H1 (cell line): ENCODE data around the gene FMNL2.

ENCODE experiments used
- CBX8 ChIP-seq: fragments of 300-800, 300-1000 bp; sonication (generic); IDR thresholded peaks from 2 replicates; pipeline ENCODE4 v1.7.1; 2016; ENCODE audit warnings: low read depth, low read length, borderline replicate concordance
- EP300 ChIP-seq, 2 experiments: IDR thresholded peaks; 1 replicate in 1 of 2; 2 replicates in 1 of 2; pipeline ENCODE4 v1.6.1; 2011 to 2012; ENCODE audit warnings: low read depth in 2 of 2, low read length in 2 of 2, mild to moderate bottlenecking in 2 of 2, borderline replicate concordance in 1 of 2, inconsistent platforms in 1 of 2, moderate library complexity in 1 of 2
- EZH2 ChIP-seq: fragments of 200-600 bp; sonication (generic); IDR thresholded peaks from 2 replicates; pipeline ENCODE4 v1.7.1; 2012; ENCODE audit warnings: low read depth, mild to moderate bottlenecking, moderate library complexity, low read length, inconsistent platforms; ENCODE audit not compliant: severe bottlenecking
- HDAC6 ChIP-seq: IDR thresholded peaks from one replicate; pipeline ENCODE4 v1.7.1; 2012; ENCODE audit warnings: low read depth, mild to moderate bottlenecking, inconsistent platforms, low read length, moderate library complexity
- POLR2A ChIP-seq, 2 experiments: IDR thresholded peaks; 1 replicate in 1 of 2; 2 replicates in 1 of 2; pipeline ENCODE4 v1.6.1; 2011; ENCODE audit warnings: low read depth in 2 of 2, low read length in 2 of 2, mild to moderate bottlenecking in 2 of 2; ENCODE audit errors: control extremely low read depth in 1 of 2
- POLR2AphosphoS5 ChIP-seq: IDR thresholded peaks from 2 replicates; pipeline ENCODE4 v1.6.1; 2011; ENCODE audit warnings: low read depth, low read length
- RAD21 ChIP-seq, 2 experiments: IDR thresholded peaks in 1 of 2; conservative IDR thresholded peaks in 1 of 2; 2 replicates each; pipeline ENCODE4 v1.6.1; 2011; ENCODE audit warnings: low read depth in 2 of 2, low read length in 2 of 2, improper control_type of control experiment in 1 of 2, inconsistent platforms in 1 of 2, mild to moderate bottlenecking in 1 of 2, moderate library complexity in 1 of 2
- RFX5 ChIP-seq: IDR thresholded peaks from 2 replicates; pipeline ENCODE4 v1.6.1; 2011; ENCODE audit warnings: low read depth, low read length, improper control_type of control experiment, borderline replicate concordance
- SRF ChIP-seq: IDR thresholded peaks from 2 replicates; pipeline ENCODE4 v1.6.1; 2011; ENCODE audit warnings: mild to moderate bottlenecking, low read depth, low read length, moderate library complexity
- TAF1 ChIP-seq: IDR thresholded peaks from 2 replicates; pipeline ENCODE4 v1.6.1; 2011; ENCODE audit warnings: mild to moderate bottlenecking, low read depth, low read length
- TEAD4 ChIP-seq: IDR thresholded peaks from 2 replicates; pipeline ENCODE4 v1.6.1; 2012; ENCODE audit warnings: low read depth, low read length, inconsistent platforms, mixed read lengths
- TF ChIP-seq, protein P1 (sequence below), 3 experiments: IDR thresholded peaks; 1 replicate in 2 of 3; 2 replicates in 1 of 3; pipeline versions ENCODE4 v1.5.1 to v1.6.1; 2011; ENCODE audit warnings: low read length in 3 of 3, mild to moderate bottlenecking in 3 of 3, inconsistent platforms in 2 of 3, low read depth in 1 of 3, moderate library complexity in 1 of 3; ENCODE audit not compliant: insufficient read depth in 1 of 3; ENCODE audit errors: control extremely low read depth in 1 of 3
- TF ChIP-seq, protein P2 (sequence below): IDR thresholded peaks from 2 replicates; pipeline ENCODE4 v1.6.1; 2011; ENCODE audit warnings: low read depth, mild to moderate bottlenecking, low read length; ENCODE audit not compliant: insufficient read depth

GRCh38 chr2:152433289-152433688 is 98.3 kb downstream of the FMNL2 start:
- TF ChIP-seq HDAC6 = no peak
- no peak for TF ChIP-seq POLR2A (IDR thresholded peaks at IDR 0.05; ENCODE audit: control extremely low read depth in 1 of 2, low read depth in 2 of 2, low read length in 2 of 2)
- TF ChIP-seq EZH2 = no peak
- no peak for TF ChIP-seq SRF
- TF ChIP-seq TEAD4 = no peak
- TF ChIP-seq CBX8 = no peak
- TF ChIP-seq, protein P1, sequence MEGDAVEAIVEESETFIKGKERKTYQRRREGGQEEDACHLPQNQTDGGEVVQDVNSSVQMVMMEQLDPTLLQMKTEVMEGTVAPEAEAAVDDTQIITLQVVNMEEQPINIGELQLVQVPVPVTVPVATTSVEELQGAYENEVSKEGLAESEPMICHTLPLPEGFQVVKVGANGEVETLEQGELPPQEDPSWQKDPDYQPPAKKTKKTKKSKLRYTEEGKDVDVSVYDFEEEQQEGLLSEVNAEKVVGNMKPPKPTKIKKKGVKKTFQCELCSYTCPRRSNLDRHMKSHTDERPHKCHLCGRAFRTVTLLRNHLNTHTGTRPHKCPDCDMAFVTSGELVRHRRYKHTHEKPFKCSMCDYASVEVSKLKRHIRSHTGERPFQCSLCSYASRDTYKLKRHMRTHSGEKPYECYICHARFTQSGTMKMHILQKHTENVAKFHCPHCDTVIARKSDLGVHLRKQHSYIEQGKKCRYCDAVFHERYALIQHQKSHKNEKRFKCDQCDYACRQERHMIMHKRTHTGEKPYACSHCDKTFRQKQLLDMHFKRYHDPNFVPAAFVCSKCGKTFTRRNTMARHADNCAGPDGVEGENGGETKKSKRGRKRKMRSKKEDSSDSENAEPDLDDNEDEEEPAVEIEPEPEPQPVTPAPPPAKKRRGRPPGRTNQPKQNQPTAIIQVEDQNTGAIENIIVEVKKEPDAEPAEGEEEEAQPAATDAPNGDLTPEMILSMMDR (IDR thresholded peaks at IDR 0.05; ENCODE audit: control extremely low read depth in 1 of 3, insufficient read depth in 1 of 3, low read depth in 1 of 3, low read length in 3 of 3) = no peak
- no peak for TF ChIP-seq POLR2AphosphoS5
- no peak for TF ChIP-seq TAF1
- no peak for TF ChIP-seq RFX5
- no peak for TF ChIP-seq EP300 (IDR thresholded peaks at IDR 0.05; ENCODE audit: borderline replicate concordance in 1 of 2, low read depth in 2 of 2, low read length in 2 of 2)
- TF ChIP-seq, protein P2, sequence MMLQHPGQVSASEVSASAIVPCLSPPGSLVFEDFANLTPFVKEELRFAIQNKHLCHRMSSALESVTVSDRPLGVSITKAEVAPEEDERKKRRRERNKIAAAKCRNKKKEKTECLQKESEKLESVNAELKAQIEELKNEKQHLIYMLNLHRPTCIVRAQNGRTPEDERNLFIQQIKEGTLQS = no peak
- TF ChIP-seq RAD21 (IDR thresholded peaks at IDR 0.05 in 1 of 2, conservative IDR thresholded peaks at IDR 0.05 in 1 of 2; ENCODE audit: low read depth in 2 of 2, low read length in 2 of 2) = no peak
